HG02588 (cell line): ENCODE data around the gene TLL2.

Source experiments
- ATAC-seq: cut with Tn5 transposase; IDR thresholded peaks from one replicate; pipeline ENCODE4 v1.9.1; 2021; ENCODE audit warnings: mild to moderate bottlenecking, moderate library complexity; ENCODE audit not compliant: unreplicated experiment

Gene TLL2

DNA sequence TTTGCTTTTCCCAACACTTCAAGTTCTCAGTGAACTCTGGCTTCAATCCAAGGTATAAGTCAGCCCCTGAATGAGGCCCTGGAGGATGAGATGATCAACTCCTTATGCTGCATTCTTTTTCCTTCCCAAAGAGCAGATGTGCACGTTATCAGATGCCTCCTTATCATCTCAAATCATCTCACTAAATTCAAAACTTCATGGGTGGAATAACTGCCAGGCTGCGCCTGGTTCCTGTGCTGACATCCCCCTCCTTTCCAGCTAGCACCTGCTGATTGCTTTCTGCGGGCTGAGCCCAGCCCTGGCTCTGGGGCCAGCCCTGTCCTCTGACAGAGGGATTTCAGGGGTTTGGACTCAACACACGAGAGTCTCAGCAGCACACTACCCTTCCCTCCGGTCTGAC is 44.9 kb downstream of the TLL2 start:
- ATAC-seq: no peak

- no peak for ATAC-seq
These were observed 48.1 kb downstream of the TLL2 start for GRCh38 chr10:96465599-96465998.

DNA sequence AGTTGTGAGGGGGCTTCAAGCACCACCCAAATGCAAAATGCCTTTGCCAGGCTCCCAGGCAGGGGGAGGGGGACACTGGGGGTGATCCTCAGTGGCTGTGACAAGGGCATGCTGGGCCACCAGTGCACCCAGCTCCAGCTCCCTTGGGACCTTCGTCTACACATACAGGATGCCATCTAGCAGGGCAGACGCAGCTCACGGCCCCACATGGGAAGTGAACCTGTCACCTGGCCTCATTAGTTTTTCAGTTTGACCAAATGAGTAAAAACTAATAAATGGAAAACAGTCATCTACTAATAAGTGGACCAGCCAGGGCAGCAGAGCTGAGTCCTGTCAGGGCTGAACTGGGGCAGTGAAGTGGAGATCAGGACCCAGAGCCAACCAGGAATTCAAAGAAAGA is 50.2 kb downstream of the TLL2 start:
- no peak for ATAC-seq

DNA sequence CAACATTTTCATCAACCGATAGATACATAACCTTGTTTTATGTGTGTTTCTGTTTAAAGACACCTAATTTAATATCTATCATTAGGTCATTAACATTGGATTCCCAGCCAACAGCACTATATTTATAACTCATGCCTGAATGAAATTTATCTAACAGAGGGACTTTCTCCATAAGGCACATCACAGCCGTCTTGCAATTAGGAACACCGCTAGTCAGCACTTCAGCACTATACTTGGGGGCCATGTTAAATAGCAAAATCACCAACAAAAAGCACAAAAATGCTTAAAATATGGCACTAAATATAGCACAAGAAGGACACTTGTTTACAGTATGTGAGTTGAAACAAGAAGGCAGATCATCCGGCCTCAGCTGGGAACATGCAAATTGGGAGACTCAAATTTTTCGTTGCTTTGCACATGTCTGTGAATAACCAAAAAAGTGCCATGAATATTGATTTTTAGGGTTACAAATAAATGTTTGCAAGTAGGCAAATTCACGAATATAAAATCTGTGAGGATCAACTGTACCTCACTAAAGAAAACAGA is 51.0 kb downstream of the TLL2 start:
- ATAC-seq: no peak

DNA sequence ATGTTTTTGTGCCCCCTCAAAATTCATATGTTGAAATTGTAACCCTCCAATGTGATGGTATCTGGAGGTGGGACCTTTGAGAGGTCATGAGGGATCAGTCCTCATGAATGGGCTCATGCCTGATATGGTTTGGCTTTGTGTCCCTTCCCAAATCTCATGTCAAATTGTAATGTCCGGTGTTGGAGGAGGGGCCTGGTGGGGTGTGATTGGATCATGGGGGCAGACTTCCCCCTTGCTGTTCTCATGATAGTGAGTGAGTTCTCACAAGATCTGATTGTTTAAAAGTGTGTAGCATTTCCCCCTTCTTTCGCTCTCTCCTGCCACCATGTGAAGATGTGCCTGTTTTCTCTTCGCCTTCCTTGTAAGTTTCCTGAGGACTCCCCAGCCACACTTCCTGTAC is 53.4 kb downstream of the TLL2 start:
- no peak for ATAC-seq

- ATAC-seq: no peak
These were observed 56.4 kb downstream of the TLL2 start for GRCh38 chr10:96457341-96457740.

DNA sequence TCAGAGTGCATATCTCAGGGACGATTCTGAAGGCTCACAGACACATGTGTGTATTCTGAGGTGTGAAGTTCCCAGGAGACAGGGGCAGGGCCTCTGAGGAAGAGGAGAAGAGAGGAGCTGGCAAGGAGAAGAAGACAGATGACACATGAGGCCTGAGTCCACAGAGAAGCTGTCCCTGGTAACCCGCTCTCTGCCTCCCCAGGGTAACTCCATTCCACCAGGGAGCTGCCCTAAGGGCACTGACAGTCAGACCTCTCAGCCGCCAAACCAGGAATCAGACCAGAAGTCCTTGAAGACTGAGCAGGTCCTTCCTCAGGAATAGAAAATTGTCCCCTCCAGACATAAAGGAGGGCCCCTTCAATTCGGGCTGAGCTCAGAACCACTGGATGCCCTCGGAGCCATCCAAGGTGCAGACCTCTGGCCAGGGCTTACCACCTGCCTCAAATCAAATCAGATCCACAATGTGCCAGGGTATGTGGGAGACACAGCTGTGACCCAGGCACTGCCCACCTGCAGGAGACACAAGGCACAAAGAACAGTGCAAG is 57.4 kb downstream of the TLL2 start:
- ATAC-seq: no peak

DNA sequence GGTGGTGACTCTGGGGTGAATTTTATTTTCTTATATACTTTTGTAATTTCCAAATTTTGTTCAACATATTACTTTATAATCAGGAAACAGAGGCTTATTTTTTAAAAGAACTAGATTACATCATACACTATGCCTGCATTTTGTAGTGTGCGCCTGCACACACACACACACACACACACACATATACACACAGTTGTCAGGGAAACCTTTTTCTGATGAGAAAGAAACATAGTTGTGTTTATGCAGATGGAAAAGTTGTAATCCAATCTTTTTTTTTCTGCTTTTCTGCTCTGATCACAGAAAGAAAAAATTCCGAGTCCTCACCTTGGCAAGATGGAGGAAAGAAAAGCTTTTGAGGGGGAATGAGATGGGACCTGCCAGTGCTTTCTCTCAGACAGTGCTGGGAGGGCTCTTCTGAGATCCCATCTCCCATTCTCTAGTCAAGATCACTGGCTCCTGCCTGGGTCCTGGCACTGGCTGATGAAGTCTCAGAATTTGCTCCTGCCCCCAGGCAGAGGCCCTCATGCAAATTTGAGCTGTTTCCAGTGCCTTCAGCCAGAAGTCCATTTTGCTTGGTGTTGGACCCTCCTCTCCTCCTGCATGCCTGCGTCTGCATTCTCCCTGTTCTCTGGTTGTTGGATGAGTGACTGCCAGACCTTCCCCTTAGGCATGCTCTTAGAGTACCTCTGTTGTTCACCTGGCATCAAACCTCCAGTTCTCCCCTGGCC is 59.7 kb downstream of the TLL2 start:
- no peak for ATAC-seq

DNA sequence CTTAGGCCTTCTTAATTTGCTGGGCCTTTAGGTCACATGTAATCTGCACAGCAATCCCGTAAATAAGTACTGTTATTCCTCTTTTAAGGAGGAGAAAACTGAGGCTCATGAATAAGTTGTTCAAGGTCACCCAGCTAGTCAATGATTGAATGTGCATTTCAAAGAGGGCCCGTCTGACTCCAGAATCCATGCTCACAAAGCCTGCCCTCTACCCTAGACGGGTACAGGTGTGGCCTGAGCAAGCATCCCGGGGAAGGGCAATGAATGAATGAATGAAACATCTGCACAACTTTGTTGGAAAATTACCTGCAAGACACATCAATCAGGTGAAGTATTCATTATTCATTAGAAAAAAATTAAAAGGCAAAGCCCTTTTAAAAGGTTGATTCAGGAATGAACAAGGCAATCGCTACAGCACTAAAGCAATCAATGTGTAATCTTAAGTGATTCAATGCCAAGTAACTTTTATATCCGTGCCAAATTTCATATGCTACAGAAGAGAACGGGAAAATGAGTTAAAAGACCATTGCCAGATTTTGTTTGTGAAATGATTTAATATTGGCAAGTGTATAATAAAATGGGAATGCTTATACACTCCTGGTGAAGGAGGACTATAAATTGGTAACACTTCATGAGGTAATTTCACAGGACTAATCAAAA is 61.1 kb downstream of the TLL2 start:
- no peak for ATAC-seq

DNA sequence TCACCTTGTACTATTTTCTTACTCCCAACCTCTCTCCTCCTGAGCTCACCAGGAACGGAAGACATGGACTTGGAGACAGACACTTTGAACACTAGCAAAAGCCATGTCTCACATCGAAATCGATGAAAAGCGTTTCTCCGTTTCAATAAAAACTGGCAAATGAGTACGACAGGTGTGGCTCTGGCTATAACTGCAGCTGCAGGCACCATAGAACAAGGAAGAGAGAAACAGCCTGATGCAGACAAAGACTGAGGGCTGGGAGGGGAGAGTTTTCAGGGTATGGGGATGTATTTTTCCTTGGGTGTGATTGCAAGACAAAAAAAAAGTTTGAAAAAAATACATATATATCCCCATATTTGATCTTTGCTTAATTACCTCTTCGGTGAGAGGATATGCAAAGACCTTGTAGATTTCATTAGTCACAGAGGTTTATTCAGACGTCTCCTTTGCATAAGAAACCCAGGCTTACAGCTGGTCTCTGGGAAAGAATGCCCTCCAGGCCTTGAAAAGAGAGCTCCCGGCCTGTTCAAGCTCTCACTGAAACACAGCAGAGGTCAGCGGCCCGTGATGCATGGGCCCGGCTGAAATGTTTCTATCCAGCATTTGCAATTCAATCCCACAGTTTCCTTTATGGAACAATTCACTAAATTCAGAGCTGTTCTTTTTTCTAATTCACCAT is 63.1 kb downstream of the TLL2 start:
- ATAC-seq: no peak

GRCh38 chr10:96448558-96448957 is 65.2 kb downstream of the TLL2 start:
- no peak for ATAC-seq

GRCh38 chr10:96448021-96448457 is 65.7 kb downstream of the TLL2 start:
- no peak for ATAC-seq

DNA sequence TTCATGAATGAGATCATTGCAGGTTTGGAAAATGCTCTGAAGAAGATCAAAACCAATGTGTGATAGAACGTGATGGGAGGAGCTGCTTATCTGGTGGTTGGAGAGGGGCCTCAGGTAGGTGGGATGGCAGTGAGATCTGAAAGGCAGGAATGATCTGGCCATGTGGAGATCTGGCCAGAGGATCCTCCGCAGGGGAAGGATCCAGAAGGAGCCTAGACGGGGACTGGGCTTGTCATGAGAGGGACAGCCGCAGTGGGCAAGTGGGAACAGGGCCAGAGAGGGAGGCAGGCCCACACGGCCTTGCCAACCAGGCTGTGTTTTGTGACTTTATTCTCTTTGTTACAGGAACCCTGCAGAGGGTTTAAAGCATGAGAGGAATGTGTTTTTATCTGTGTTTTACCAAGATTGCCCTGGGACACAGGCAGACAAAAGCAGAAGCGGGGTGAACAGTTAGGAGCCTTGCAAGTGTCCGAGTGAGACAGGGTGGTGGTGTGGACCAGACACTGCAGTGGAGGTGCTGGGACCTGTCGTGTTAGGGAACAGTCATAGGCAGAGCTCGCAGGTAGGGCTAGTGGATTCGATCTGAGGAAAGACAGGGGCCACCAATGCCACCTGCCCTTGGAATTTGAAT is 66.6 kb downstream of the TLL2 start:
- no peak for ATAC-seq

DNA sequence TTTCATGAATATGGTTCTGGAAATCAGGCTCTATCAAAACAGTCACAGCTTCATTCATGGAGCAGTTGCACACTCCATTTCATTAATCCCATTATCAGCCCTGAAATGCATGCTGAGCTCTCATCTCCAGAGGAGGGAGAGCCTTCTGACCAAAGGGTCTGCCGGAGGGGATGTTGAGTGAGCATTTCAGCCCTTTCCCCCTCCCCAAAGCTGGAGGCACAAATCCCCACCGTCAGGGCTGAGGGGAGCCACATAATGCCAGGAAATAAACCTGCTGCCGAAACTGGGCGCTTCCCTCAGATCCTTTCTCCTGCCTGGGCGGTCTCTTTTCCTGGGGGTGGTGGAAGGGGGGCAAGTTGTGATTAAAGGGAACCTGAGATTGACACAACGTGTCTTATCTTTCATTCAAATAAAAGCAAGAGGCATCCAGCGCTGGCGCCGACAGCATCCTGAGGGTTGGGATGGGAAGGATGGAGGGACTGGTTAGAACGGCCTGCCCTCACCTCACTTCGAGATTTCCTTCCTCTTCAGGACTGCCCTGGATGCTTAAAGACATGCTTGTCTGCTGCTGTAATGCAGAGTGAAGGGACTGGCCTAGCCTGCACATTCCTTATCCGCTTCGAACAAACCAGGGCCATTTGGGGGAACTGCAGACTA is 71.6 kb downstream of the TLL2 start:
- ATAC-seq: no peak

DNA sequence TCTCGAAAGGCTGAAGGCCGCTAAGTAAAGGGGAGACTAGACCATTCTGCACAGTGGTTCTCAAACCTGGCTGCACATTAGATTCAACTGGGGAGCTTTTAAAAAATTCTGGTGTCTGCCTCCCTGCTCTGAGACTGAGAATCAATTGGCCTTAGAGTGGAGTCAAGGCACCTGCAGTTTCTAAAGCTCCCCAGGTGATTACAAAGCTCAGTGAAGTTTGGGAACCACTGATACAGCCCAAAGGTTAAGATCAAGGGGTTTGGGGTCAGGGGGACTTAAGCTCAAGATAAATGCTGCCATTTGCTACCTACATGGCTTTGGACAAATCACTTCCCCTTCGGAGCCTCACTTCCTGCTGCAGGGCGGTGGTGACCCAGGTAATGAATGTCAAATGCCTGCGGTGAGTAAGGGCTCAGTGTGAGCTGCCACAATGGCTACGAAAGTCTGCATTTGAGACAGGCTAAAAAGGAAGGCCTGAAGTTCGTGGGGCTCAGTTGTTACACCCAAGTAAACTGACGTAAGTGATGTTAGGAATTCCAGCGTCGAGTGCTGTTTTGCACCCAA is 72.3 kb downstream of the TLL2 start:
- no peak for ATAC-seq

DNA sequence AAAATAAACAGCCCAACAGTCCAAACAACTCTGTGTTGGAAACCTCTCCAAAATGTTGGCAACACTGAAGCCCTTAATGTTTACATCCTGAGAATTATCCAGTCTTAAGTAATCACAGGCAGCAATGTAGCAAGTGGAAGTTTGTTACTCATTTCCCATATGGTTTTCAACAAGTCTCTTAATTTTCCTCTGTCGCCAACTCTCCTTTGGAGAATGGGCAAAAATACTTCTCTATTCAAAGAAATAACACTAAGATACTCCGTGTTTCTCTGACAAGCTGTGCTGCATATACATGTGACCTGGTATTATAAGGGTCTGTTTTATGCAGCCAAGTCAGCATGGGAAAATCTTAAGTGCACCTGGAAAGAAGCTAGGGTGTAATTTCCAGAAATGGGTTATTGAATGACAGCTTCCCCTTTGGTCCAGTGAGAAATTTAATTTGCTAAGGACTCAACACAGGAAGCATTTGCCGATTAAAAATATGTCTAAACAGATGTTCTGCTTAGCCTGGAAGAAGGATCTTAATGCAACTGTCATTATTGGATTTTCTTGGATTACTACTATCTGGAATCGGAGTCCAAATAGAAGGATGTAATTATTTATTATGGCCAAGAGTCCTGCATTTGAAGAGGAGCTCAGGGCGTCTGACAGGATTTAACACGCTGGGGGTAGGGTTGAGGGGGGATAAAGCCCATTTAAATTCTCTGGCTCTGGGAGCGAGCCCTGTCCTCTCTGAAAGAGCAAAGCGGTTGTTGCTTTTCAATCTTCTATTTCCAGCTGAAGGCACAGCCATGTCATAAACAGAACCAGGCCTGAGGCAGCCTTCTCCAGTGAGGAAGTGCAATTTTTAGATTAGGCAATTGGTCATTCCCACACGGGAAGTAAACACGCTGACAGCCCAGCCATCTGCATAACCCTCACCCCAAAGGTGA is 73.1 kb downstream of the TLL2 start:
- no peak for ATAC-seq

GRCh38 chr10:96439725-96440124 is 74.0 kb downstream of the TLL2 start:
- no peak for ATAC-seq

DNA sequence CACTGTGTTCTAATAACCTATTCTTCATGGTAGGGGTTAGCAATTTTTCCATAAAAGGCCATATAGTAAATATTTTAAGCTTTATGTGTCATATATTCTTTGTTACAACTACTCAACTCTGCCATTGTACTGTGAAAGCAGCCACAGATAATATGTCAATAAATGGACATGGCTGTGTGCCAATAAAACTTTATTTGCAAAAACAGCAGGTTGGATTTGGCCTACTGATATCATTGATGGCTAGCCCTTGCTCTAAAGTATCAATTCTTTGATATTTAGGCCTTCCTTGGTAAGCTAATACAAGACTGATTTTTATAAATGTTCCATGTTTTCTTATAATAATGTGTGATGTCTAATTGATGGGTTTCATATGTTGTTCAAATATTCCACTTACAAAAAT is 77.7 kb downstream of the TLL2 start:
- ATAC-seq: no peak
